Upper lobe of right lung (tissue), 1 donor: ENCODE measurements around the gene RC3H2. TPM values are rescaled to one million over a fixed set of nuclear protein-coding genes. Genes with fewer than 3 reads are reported as not detected.

ENCODE experiments used
- ATAC-seq: fragments of 200-7000 bp; cut with Tn5 transposase; one replicate; pipeline ENCODE4 v1.9.1; 2020; ENCODE audit warnings: mild to moderate bottlenecking, moderate library complexity
- DNase-seq: peaks from one replicate; pipeline ENCODE4 v3.0.0-alpha.2; 2020
- H3K27ac ChIP-seq: fragments of 200-600 bp; one replicate; pipeline ENCODE4 v1.8.0; 2022
- H3K27me3 ChIP-seq: fragments of 200-600 bp; one replicate; pipeline ENCODE4 v1.8.0; 2022; ENCODE audit warnings: mild to moderate bottlenecking
- H3K36me3 ChIP-seq: fragments of 200-600 bp; one replicate; pipeline ENCODE4 v1.8.0; 2022
- H3K4me1 ChIP-seq: fragments of 200-600 bp; one replicate; pipeline ENCODE4 v1.8.0; 2022
- H3K4me3 ChIP-seq: fragments of 200-600 bp; one replicate; pipeline ENCODE4 v1.8.0; 2022; ENCODE audit warnings: mild to moderate bottlenecking
- H3K9me3 ChIP-seq: fragments of 200-600 bp; one replicate; pipeline ENCODE4 v1.8.0; 2022
- CTCF ChIP-seq: fragments of 200-600 bp; IDR thresholded peaks from one replicate; pipeline ENCODE4 v1.8.0; 2022; ENCODE audit warnings: antibody characterized with exemption
- intact Hi-C: fragments of 100-400 bp; cut with DNase I; formaldehyde crosslinking; loops from one replicate; pipeline ENCODE4 v1.11.0; 2022
- total RNA-seq: library from RNA; stranded (reverse); fragmentation: NEBNext Ultra II Directional; extraction: Animal tissue kit (Norgen Biotek cat#: 25700); gene quantifications from one replicate; pipeline ENCODE4 v1.2.1, GENCODE V29; 2021
- donor health status: DM: no; HTN: yes; CAD: no; lungs with severe emphysema.

The RC3H2 gene
- total RNA-seq, 1 donor from 2014 or later, result 44.3 TPM

GRCh38 chr9:122822056-122822455 lies 83.1 kb downstream of the RC3H2 start:
- Histone ChIP-seq H3K27me3 (no peaks in the 10 kb centered on the region), H3K4me1 (peaks cover 53% of the 10 kb centered on the region), H3K36me3 (peaks cover 63% of the 10 kb centered on the region), H3K27ac (peak overlapping the region; percentile 66), H3K9me3 (no peaks in the 10 kb centered on the region), H3K4me3 (no peak overlapping the region)
- ATAC-seq (no peak), DNase-seq (no peak)
- no peak for TF ChIP-seq CTCF
- intact Hi-C loops, result no loop called here

GRCh38 chr9:122821278-122821943 lies 83.7 kb downstream of the RC3H2 start:
- Histone ChIP-seq H3K27me3 (no peaks in the 10 kb centered on the region), H3K9me3 (no peaks in the 10 kb centered on the region), H3K4me3 (no peak overlapping the region), H3K36me3 (peaks cover 63% of the 10 kb centered on the region), H3K27ac (peak overlapping the region; percentile 66), H3K4me1 (peaks cover 53% of the 10 kb centered on the region)
- DNase-seq (peak; percentile 73), ATAC-seq (peak; percentile 90)
- intact Hi-C loops, result no loop called here
- TF ChIP-seq CTCF, result no peak

- H3K36me3 ChIP-seq, result peaks cover 55% of the 10 kb centered on the region
- ATAC-seq (no peak), DNase-seq (no peak)
- H3K27me3 ChIP-seq, result no peaks in the 10 kb centered on the region
- H3K27ac ChIP-seq, result peak overlapping the region; percentile 45
- no peak overlapping the region for H3K4me3 ChIP-seq
- TF ChIP-seq CTCF, result no peak
- intact Hi-C loops, result no loop called here
- no peaks in the 10 kb centered on the region for H3K9me3 ChIP-seq
- H3K4me1 ChIP-seq, result peaks cover 51% of the 10 kb centered on the region
Observed at GRCh38 chr9:122820490-122820845, 84.7 kb downstream of the RC3H2 start.

GRCh38 chr9:122819791-122820489 lies 85.2 kb downstream of the RC3H2 start:
- Histone ChIP-seq H3K27ac (peak overlapping the region; percentile 45), H3K9me3 (no peaks in the 10 kb centered on the region), H3K4me1 (peaks cover 51% of the 10 kb centered on the region), H3K27me3 (no peaks in the 10 kb centered on the region), H3K4me3 (no peak overlapping the region), H3K36me3 (peaks cover 50% of the 10 kb centered on the region)
- intact Hi-C loops, result no loop called here
- no peak for ATAC-seq
- TF ChIP-seq CTCF, result no peak
- DNase-seq, result no peak

GRCh38 chr9:122819326-122819725 lies 85.8 kb downstream of the RC3H2 start:
- Histone ChIP-seq H3K27me3 (no peaks in the 10 kb centered on the region), H3K9me3 (no peaks in the 10 kb centered on the region), H3K4me1 (peaks cover 54% of the 10 kb centered on the region), H3K4me3 (no peak overlapping the region), H3K27ac (peak overlapping the region; percentile 45), H3K36me3 (peaks cover 48% of the 10 kb centered on the region)
- TF ChIP-seq CTCF, result no peak
- intact Hi-C loops, result no loop called here
- no peak for DNase-seq
- ATAC-seq, result no peak
